ENCODE results near the gene PRKRA.
"Not testable (repeated sequence)": the region's sequence is repeated elsewhere in the genome, so short reads cannot be mapped to it uniquely, and the experiment has no call there.

Gene PRKRA

GRCh38 chr2:178414266-178415247, 36.4 kb downstream of the PRKRA start:
- Mint-ChIP-seq H3K4me1 (peaks cover 8 to 18% of the 10 kb centered on the region in 2 donors), H3K36me3 (peaks cover 5 to 7% of the 10 kb centered on the region in 2 donors), H3K27me3 (no peaks in the 10 kb centered on the region), H3K4me3 (peak overlapping the region; percentile 95 to 100), H3K27ac (peak overlapping the region; percentile 81), H3K9me3 (no peaks in the 10 kb centered on the region)
- peak; percentile 84 to 85 for ATAC-seq (replicated peaks)
- DNase-seq = peak; percentile 78

- no peaks in the 10 kb centered on the region for H3K27me3 Mint-ChIP-seq
- H3K4me3 Mint-ChIP-seq = peak overlapping the region; percentile 95 to 100
These were observed 37.3 kb downstream of the PRKRA start for GRCh38 chr2:178413472-178414265.

GRCh38 chr2:178412453-178412852, 38.5 kb downstream of the PRKRA start:
- not testable (repeated sequence) for H3K27ac Mint-ChIP-seq; H3K9me3 Mint-ChIP-seq; H3K36me3 Mint-ChIP-seq; ATAC-seq (replicated peaks); H3K4me3 Mint-ChIP-seq; H3K27me3 Mint-ChIP-seq; DNase-seq
- peaks cover 8 to 18% of the 10 kb centered on the region in 2 donors for H3K4me1 Mint-ChIP-seq

More at GRCh38 chr2:178413472-178414265, 37.3 kb downstream of the PRKRA start:
- H3K36me3 Mint-ChIP-seq = peaks cover 4 to 5% of the 10 kb centered on the region in 2 donors
- DNase-seq (peak; percentile 68), ATAC-seq (replicated peaks) (peak; percentile 83 to 87)
- H3K4me1 Mint-ChIP-seq = peaks cover 8 to 18% of the 10 kb centered on the region in 2 donors
- H3K27ac Mint-ChIP-seq = peak overlapping the region; percentile 98
- H3K9me3 Mint-ChIP-seq = no peaks in the 10 kb centered on the region

GRCh38 chr2:178412047-178412446, 38.9 kb downstream of the PRKRA start:
- ATAC-seq (replicated peaks) (no peak), DNase-seq (no peak)
- H3K9me3 Mint-ChIP-seq = no peaks in the 10 kb centered on the region
- no peaks in the 10 kb centered on the region for H3K27me3 Mint-ChIP-seq
- H3K4me3 Mint-ChIP-seq = no peak overlapping the region
- H3K4me1 Mint-ChIP-seq = peaks cover 8 to 18% of the 10 kb centered on the region in 2 donors
- H3K36me3 Mint-ChIP-seq = peaks cover 4 to 5% of the 10 kb centered on the region in 2 donors
- H3K27ac Mint-ChIP-seq = no peak overlapping the region

GRCh38 chr2:178409261-178409660, 41.7 kb downstream of the PRKRA start:
- DNase-seq (no peak), ATAC-seq (replicated peaks) (no peak)
- no peaks in the 10 kb centered on the region for H3K36me3 Mint-ChIP-seq
- no peaks in the 10 kb centered on the region for H3K27me3 Mint-ChIP-seq
- peaks cover 7 to 12% of the 10 kb centered on the region in 2 donors for H3K4me1 Mint-ChIP-seq
- H3K27ac Mint-ChIP-seq = no peak overlapping the region
- H3K9me3 Mint-ChIP-seq = no peaks in the 10 kb centered on the region
- H3K4me3 Mint-ChIP-seq = no peak overlapping the region

- no peak overlapping the region for H3K4me3 Mint-ChIP-seq
- H3K27me3 Mint-ChIP-seq = no peaks in the 10 kb centered on the region
- DNase-seq = peak; percentile 6
- peaks cover 4% of the 10 kb centered on the region in 2 donors for H3K4me1 Mint-ChIP-seq
- no peaks in the 10 kb centered on the region for H3K9me3 Mint-ChIP-seq
- ATAC-seq (replicated peaks) = peak; percentile 84 to 94
- no peak overlapping the region for H3K27ac Mint-ChIP-seq
- no peaks in the 10 kb centered on the region for H3K36me3 Mint-ChIP-seq
These were observed 46.6 kb downstream of the PRKRA start for GRCh38 chr2:178404368-178404767.

GRCh38 chr2:178403671-178404306, 47.2 kb downstream of the PRKRA start:
- ATAC-seq (replicated peaks) = peak in 1 of 2 donors; percentile 18
- H3K36me3 Mint-ChIP-seq = no peaks in the 10 kb centered on the region
- H3K4me1 Mint-ChIP-seq = peaks cover 4% of the 10 kb centered on the region in 2 donors
- H3K4me3 Mint-ChIP-seq = no peak overlapping the region
- no peaks in the 10 kb centered on the region for H3K9me3 Mint-ChIP-seq
- no peak overlapping the region for H3K27ac Mint-ChIP-seq
- H3K27me3 Mint-ChIP-seq = no peaks in the 10 kb centered on the region
- no peak for DNase-seq

- no peaks in the 10 kb centered on the region for H3K36me3 Mint-ChIP-seq
- H3K4me1 Mint-ChIP-seq = peaks cover 4 to 9% of the 10 kb centered on the region in 2 donors
- DNase-seq (no peak), ATAC-seq (replicated peaks) (no peak)
- H3K27me3 Mint-ChIP-seq = no peaks in the 10 kb centered on the region
- no peak overlapping the region for H3K4me3 Mint-ChIP-seq
- H3K27ac Mint-ChIP-seq = no peak overlapping the region
- H3K9me3 Mint-ChIP-seq = no peaks in the 10 kb centered on the region
These were observed 49.0 kb downstream of the PRKRA start for GRCh38 chr2:178401994-178402437.

GRCh38 chr2:178397002-178397605, 53.9 kb downstream of the PRKRA start:
- no peaks in the 10 kb centered on the region for H3K36me3 Mint-ChIP-seq

GRCh38 chr2:178395941-178396570, 54.9 kb downstream of the PRKRA start:
- Mint-ChIP-seq H3K4me3 (no peak overlapping the region), H3K27me3 (peaks cover 0 to 11% of the 10 kb centered on the region in 2 donors), H3K27ac (no peak overlapping the region), H3K4me1 (peaks cover 0 to 6% of the 10 kb centered on the region in 2 donors), H3K36me3 (no peaks in the 10 kb centered on the region), H3K9me3 (no peaks in the 10 kb centered on the region)
- DNase-seq (no peak), ATAC-seq (replicated peaks) (no peak)

More at GRCh38 chr2:178397002-178397605, 53.9 kb downstream of the PRKRA start:
- peaks cover 0 to 6% of the 10 kb centered on the region in 2 donors for H3K4me1 Mint-ChIP-seq
- no peak overlapping the region for H3K27ac Mint-ChIP-seq
- H3K9me3 Mint-ChIP-seq = no peaks in the 10 kb centered on the region
- H3K4me3 Mint-ChIP-seq = no peak overlapping the region
- no peak for DNase-seq
- H3K27me3 Mint-ChIP-seq = peaks cover 0 to 11% of the 10 kb centered on the region in 2 donors
- peak; percentile 72 to 73 for ATAC-seq (replicated peaks)

GRCh38 chr2:178395295-178395694, 55.7 kb downstream of the PRKRA start:
- H3K4me1 Mint-ChIP-seq = peaks cover 0 to 6% of the 10 kb centered on the region in 2 donors
- DNase-seq (no peak), ATAC-seq (replicated peaks) (no peak)
- H3K9me3 Mint-ChIP-seq = no peaks in the 10 kb centered on the region
- H3K27ac Mint-ChIP-seq = no peak overlapping the region
- H3K36me3 Mint-ChIP-seq = no peaks in the 10 kb centered on the region
- peaks cover 2 to 11% of the 10 kb centered on the region in 2 donors for H3K27me3 Mint-ChIP-seq
- H3K4me3 Mint-ChIP-seq = no peak overlapping the region

- Mint-ChIP-seq H3K4me1 (peaks cover 0 to 6% of the 10 kb centered on the region in 2 donors), H3K27me3 (peaks cover 3 to 11% of the 10 kb centered on the region in 2 donors), H3K4me3 (no peak overlapping the region), H3K36me3 (no peaks in the 10 kb centered on the region), H3K9me3 (no peaks in the 10 kb centered on the region), H3K27ac (no peak overlapping the region)
- ATAC-seq (replicated peaks) (no peak), DNase-seq (no peak)
These were observed 56.1 kb downstream of the PRKRA start for GRCh38 chr2:178394859-178395258.

- Mint-ChIP-seq H3K36me3 (no peaks in the 10 kb centered on the region), H3K4me1 (peaks cover 0 to 3% of the 10 kb centered on the region in 2 donors), H3K27ac (no peak overlapping the region), H3K27me3 (peaks cover 7 to 17% of the 10 kb centered on the region in 2 donors), H3K9me3 (no peaks in the 10 kb centered on the region), H3K4me3 (no peak overlapping the region)
- ATAC-seq (replicated peaks) (no peak), DNase-seq (no peak)
These were observed 58.8 kb downstream of the PRKRA start for GRCh38 chr2:178392215-178392614.
